HG02759 (cell line): ENCODE data around the gene MAF.

Experiments used
- ATAC-seq: cut with Tn5 transposase; IDR thresholded peaks from one replicate; pipeline ENCODE4 v1.9.1; 2021; ENCODE audit warnings: mild to moderate bottlenecking, moderate library complexity; ENCODE audit not compliant: unreplicated experiment

MAF gene

DNA sequence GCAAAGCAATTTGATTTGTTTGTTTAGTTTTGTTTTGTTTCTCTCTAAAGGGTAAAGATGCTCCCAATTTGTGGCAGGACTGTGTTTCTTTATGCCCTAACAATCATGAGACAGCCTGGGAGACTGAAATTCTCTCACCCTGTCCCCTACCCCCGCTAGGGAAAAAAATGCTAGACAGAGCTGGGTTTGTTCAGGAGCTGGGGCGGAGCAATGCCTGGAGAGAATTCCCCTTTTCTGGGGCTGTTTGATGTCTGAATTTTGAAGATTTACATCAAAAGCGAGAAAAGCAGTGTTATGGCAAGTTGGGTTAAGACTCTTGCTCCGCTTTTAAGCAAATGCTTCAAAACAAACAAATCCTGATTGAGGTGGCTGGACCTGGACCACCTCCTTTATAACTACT lies 8.4 kb downstream of the MAF start:
- ATAC-seq = no peak

DNA sequence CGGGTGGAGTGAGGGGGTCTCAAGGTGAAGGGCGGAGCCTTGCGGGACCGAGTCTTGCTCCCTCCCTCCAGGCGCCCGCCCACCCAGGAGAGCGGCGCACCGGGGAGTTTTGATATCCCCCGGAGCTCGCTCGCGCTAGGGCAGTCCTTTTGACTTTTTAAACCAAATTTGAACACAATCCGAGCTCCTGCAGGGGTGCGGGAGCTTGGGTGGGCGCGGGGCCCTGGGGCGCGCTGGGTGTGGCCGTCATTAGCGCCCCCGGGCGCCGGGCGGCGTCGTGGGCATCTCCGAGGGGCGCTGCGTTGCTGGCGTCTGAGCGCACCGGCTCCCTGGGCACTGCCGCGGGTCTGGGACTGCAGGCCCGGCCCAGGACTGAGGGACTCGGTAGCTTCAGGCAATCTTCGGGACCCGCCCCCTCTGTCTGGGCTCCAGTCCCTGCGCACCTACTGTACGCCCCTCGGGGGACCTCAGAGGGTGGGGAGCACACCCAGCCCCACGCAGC lies 10.9 kb downstream of the MAF start:
- ATAC-seq = no peak

DNA sequence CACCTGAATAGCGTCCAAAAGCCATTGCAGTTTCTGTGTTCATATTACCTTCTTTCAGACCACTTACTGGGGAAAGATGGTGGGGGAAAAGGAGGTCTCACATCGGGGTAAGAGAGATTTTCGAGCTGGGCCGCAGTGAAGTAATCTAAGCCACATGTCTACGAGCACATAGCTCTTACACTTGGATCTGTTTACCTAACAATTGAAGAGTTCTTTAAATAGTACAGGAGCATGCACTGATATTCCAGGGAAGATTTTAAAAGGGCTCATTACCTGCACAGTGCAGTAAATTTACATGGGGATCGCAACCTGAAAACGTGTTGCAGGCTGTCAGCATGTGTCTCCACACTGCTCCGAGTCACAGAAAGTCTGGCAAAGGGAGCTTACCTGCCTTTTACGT lies 12.6 kb downstream of the MAF start:
- no peak for ATAC-seq

- ATAC-seq = no peak
Observed at GRCh38 chr16:79587296-79587695, 13.2 kb downstream of the MAF start.

DNA sequence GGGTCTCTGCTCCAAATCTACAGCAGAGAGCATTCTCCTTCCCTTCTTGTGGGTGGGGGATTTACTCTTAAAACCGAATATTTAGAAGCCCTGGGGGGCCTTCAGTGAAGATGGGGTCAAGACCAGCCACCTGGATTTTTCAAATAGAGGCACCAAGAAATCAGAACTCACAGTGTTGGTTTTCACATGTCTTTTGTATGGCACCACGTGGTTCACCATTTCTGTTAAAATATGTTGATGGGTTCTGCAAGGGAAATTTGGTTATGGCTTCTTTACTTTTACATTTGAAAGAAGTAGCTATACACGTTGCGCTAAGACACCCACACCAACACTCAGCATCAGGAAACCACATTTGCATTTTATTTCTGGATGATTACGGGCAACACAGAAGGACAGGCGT lies 17.7 kb downstream of the MAF start:
- ATAC-seq = no peak

DNA sequence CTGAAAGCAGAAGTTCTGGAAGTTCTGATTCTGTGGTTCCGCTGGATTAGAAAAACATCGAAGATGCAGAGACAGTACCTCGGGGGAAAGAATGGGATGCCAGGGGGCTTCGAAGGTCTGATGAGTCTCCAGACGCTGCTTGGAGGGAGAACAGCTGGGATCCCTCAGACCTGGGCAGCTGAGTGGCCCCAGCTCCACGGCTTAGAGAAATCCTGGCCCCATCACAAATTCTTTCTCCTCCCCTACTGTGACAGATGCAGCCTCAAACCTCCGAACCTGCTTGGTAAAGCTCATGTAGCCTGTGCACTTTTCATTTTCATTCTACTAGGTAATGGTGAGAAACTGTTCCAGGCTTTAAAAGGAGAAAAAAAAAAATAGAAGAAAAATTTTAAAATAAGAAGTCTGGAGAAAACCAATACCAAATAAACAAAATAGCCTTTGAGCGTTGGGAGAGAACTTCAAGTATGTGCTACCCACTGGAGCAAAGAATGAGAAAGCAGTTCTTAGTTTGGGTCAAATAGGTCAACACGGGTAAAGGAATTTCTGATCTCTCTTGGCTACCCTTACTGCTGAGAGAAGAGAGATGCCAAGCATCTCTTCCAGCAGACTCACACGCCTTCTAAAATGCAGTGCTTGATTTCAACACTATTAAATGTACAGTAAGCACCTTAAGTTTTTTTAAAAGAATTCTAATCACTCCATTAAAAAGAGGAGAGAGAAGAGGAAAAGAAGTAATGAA lies 19.9 kb downstream of the MAF start:
- no peak for ATAC-seq

GRCh38 chr16:79576602-79577001 lies 23.9 kb downstream of the MAF start:
- ATAC-seq = no peak

- ATAC-seq = no peak
Observed at GRCh38 chr16:79573884-79574283, 26.7 kb downstream of the MAF start.

- no peak for ATAC-seq
Observed at GRCh38 chr16:79573071-79573470, 27.5 kb downstream of the MAF start.

DNA sequence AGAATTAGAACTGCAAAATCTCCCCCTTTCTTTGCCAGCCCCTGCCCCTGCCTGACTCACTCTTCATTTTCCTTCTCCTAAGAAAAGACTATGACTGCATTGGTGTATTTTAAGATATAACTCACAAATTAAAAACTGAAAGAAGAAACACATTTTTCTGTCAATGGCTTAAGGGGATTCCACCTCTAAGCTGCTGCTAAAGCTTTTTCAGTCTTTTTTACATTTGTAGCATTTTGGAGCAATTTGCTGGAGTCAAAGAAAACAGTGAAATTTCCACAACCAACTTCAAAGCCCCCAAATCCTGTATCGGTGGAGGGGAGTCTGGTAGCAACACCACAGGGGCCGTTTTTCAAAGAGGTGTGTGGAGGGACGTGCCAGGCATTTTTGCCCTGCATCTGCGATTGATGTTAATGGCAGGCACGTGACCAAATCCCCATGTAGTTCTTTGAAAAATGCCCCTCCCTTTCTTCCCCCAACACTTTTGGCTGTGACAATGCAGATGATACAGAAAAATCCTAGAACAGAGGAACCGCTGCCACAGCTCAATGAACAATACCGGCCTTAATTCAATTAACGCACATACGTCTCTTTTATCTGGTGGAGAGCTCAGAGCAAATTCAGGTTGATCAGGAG lies 28.5 kb downstream of the MAF start:
- no peak for ATAC-seq

GRCh38 chr16:79571065-79571902 lies 29.3 kb downstream of the MAF start:
- ATAC-seq = no peak

GRCh38 chr16:79564671-79565107 lies 35.8 kb downstream of the MAF start:
- ATAC-seq = no peak

- no peak for ATAC-seq
Observed at GRCh38 chr16:79563921-79564320, 36.6 kb downstream of the MAF start.

DNA sequence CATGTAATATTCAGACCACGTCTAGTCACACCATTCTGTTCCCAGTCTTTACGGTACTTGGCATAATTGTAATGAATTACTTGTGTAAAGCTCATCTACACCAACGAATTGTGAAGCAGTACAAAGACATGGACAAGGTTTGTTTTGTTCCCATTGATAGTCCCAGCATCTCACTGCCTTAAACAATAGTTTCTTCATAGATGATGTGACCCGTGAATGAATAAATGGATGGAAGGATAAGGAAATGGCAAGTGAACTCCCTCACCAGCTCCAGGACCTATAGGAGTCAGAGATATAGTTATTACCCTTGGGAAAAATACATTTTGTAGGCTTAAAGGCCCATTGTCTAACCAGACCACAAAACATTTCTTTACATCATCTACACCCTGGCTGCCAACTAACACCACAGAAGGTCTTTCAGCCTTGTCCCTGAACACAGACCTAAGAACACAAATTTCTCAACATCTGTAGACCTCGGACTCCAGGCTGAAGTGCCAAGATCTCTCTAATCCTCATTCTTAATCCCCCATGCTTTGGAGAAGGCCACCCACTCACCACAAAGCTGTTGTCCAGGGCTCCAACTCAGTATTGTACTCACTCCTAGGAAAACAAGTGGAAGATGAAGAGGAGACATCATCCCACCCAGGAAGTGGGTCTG lies 38.2 kb downstream of the MAF start:
- no peak for ATAC-seq

DNA sequence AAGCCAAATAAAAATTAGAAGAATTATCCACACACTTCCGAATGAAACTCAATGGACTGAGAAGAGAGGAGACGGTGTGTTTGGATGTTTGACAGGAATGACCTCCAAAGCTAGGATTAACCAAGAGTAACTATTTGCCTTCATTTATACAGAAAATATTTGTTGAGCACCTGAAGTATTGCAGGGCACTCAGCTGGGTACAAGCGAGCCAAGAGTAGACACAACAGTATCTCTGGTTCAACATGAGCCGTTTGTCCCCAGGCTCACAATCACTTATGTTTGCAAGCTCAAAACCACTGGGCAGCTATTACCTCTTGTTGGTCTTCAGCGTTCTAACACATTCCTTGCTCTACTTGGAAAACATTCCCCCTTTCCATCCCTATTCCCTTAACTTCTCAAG lies 38.8 kb downstream of the MAF start:
- no peak for ATAC-seq

DNA sequence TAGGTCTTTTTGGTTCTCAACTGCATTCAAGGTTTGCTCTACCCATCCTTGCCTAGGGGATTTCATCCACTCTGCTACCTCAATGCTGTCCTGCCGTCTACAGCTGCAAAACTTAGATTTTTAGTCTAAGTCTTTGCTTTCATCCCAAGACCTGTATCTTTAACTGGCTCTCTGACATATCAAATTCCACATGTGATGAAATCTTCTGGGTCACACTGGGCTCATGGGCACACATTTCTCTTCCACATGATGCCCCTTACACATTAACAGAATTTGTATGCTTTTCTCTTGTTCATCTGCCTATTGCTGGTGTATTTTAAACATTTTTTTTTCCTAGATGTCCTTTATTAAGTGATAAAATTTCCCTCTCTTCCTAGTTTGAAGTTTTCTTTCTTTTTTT lies 39.6 kb downstream of the MAF start:
- ATAC-seq = no peak

GRCh38 chr16:79560318-79560717 lies 40.2 kb downstream of the MAF start:
- ATAC-seq = no peak

- ATAC-seq = no peak
Observed at GRCh38 chr16:79559532-79559931, 41.0 kb downstream of the MAF start.

GRCh38 chr16:79557421-79557820 lies 43.1 kb downstream of the MAF start:
- no peak for ATAC-seq

- ATAC-seq = no peak
Observed at GRCh38 chr16:79554912-79555311, 45.6 kb downstream of the MAF start.

- ATAC-seq = no peak
Observed at GRCh38 chr16:79550373-79550772, 50.2 kb downstream of the MAF start.
